Left renal pelvis (tissue), 4 donors: ENCODE results near the gene RMI2. TPM values are rescaled to one million over a fixed set of nuclear protein-coding genes. Genes with fewer than 3 reads are reported as not detected.

Source experiments
- DNase-seq, 4 donors: peaks; one replicate each; pipeline ENCODE4 v3.0.0-alpha.2; 2013; ENCODE audit warnings: low read depth in 4 of 4, low spot score in 3 of 4
- polyA plus RNA-seq, 4 donors: library from polyadenylated mRNA; unstranded; fragments of 120-200 nt; gene quantifications; one replicate each; pipeline ENCODE4 v1.2.1, GENCODE V29; 2013; ENCODE audit not compliant: insufficient read length in 4 of 4

The RMI2 gene
- polyA plus RNA-seq, 4 donors, result 16.6 to 38.9 (median 27.9) TPM

- DNase-seq, result no peak
These were observed 35.2 kb upstream of the RMI2 start for GRCh38 chr16:11309895-11310633.

- DNase-seq, result no peak
These were observed 34.7 kb upstream of the RMI2 start for GRCh38 chr16:11310634-11310977.

GRCh38 chr16:11310997-11311561 is 34.2 kb upstream of the RMI2 start:
- DNase-seq, result no peak

GRCh38 chr16:11312718-11313492 is 32.4 kb upstream of the RMI2 start:
- DNase-seq, result peak in 1 of 4 donors; percentile 58

- no peak for DNase-seq
These were observed 31.6 kb upstream of the RMI2 start for GRCh38 chr16:11313493-11314308.

GRCh38 chr16:11314309-11314894 is 30.9 kb upstream of the RMI2 start:
- no peak for DNase-seq

- DNase-seq, result peak in 1 of 4 donors; percentile 68
These were observed 29.7 kb upstream of the RMI2 start for GRCh38 chr16:11315510-11315909.

GRCh38 chr16:11316331-11317015 is 28.8 kb upstream of the RMI2 start:
- DNase-seq, result no peak

GRCh38 chr16:11318817-11319216 is 26.4 kb upstream of the RMI2 start:
- no peak for DNase-seq

- DNase-seq, result no peak
These were observed 25.6 kb upstream of the RMI2 start for GRCh38 chr16:11319529-11320146.

GRCh38 chr16:11320170-11320569 is 25.1 kb upstream of the RMI2 start:
- no peak for DNase-seq

GRCh38 chr16:11321662-11322061 is 23.6 kb upstream of the RMI2 start:
- no peak for DNase-seq

- DNase-seq, result no peak
These were observed 22.4 kb upstream of the RMI2 start for GRCh38 chr16:11322823-11323222.

GRCh38 chr16:11323551-11324336 is 21.5 kb upstream of the RMI2 start:
- DNase-seq, result no peak

- no peak for DNase-seq
These were observed 19.7 kb upstream of the RMI2 start for GRCh38 chr16:11325404-11326083.

GRCh38 chr16:11326084-11326736 is 19.0 kb upstream of the RMI2 start:
- no peak for DNase-seq

GRCh38 chr16:11326737-11327276 is 18.5 kb upstream of the RMI2 start:
- no peak for DNase-seq
